Inflammatory macrophage (primary cell): ENCODE measurements around the gene CMYA5.
"Not testable (repeated sequence)": the region's sequence is repeated elsewhere in the genome, so short reads cannot be mapped to it uniquely, and the experiment has no call there.

ENCODE experiments used
- DNase-seq, 2 donors: peaks; one replicate each; pipeline ENCODE4 v3.0.0-alpha.2; 2020 to 2022

Gene CMYA5

GRCh38 chr5:79703381-79703645, 13.7 kb downstream of the CMYA5 start:
- DNase-seq, result no peak

- DNase-seq, result no peak
Measured at GRCh38 chr5:79704553-79704952, 14.9 kb downstream of the CMYA5 start.

DNA sequence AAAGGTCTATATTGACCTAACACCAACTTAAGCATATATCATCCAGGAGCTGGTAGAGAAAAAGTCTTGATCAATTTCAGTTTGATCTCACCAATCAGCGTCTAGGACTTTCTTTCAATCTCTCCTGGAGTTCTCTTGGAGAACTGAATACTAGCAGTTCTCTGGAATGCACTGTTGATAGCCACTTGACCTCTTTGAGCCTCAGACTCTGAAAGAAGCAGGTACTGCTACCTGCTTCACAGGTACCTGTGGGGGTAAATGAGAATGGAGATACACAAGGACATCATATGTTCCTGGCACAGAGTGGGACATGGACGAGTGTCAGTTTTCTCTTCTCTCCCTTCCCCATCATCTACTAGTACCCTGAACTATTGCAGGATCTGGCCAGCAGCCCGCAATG, 16.0 kb downstream of the CMYA5 start:
- no peak for DNase-seq

- DNase-seq, result not testable (repeated sequence)
Measured at GRCh38 chr5:79706317-79706716, 16.7 kb downstream of the CMYA5 start.

DNA sequence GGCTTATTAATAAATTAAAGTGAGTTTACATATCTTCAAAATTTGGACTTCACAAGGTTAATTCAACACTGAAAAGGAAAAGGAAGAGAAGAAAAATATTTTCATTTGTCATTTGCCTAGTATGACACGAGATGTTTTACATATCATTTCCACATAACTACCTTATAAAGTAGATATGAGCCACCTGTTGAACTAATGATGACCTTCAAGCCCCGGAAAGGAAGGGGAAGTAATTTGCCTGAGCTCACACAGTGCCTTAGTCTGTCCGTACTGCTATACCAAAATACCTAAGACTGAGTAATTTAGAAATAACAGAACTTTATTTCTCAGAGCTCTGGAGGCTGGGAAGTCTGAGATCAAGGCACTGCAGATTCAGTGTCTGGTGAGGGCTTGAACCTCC, 17.9 kb downstream of the CMYA5 start:
- DNase-seq, result no peak

DNA sequence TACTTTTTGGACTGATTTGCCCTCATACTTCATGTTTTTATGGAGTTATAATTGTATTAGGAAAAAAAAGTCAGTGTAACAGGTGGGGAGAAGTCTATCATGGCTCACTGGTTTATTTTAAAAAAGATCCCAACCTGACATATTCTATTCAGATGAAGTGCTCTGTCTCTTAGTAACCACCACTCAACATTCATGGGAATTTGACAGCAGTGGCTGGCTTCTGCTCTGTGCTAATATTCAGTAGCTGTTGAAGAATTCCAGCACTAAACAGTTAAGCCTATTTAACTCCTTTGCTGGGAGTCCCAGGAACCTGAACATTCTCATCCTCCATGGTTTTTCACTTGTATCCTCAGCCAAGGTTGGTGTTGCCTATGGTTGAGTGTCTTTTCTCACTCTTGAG, 23.1 kb downstream of the CMYA5 start:
- DNase-seq, result no peak

- DNase-seq, result no peak
Measured at GRCh38 chr5:79713727-79714126, 24.1 kb downstream of the CMYA5 start.

DNA sequence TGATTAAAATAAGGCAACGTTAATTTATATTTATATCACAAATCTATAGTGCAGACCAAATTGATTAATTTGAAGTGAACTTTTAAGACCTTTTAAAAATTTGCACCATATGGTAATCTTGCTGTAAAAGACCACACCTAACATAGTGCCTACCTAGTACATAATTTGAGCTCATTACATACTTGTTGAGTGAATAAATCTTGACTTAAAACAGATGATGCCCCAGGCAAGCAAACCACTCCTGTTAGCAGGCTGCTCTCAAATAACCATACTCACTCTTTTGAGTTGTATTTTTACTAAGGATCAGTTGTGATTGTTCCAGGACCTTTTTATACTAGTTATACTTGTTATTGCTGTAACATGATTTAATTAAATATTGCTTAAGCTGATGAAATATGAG, 27.2 kb downstream of the CMYA5 start:
- DNase-seq, result no peak

DNA sequence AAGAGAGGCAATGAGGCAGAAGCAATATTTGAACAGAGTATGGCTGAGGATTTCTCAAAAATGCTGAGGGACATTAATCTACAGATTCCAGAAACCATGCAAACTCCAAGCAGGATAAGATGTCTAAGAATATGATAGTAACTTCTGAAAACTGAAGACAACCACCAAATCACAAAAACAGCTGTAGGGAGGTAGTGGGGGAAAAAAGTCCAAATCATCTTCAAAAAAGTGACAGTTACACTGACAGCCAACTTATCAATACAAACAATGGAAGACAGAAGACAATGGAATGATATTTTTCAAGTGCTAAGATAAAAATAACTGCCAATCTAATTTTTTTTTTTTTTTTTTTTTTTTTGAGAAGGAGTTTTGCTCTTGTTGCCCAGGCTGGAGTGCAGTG, 30.5 kb downstream of the CMYA5 start:
- DNase-seq, result no peak

DNA sequence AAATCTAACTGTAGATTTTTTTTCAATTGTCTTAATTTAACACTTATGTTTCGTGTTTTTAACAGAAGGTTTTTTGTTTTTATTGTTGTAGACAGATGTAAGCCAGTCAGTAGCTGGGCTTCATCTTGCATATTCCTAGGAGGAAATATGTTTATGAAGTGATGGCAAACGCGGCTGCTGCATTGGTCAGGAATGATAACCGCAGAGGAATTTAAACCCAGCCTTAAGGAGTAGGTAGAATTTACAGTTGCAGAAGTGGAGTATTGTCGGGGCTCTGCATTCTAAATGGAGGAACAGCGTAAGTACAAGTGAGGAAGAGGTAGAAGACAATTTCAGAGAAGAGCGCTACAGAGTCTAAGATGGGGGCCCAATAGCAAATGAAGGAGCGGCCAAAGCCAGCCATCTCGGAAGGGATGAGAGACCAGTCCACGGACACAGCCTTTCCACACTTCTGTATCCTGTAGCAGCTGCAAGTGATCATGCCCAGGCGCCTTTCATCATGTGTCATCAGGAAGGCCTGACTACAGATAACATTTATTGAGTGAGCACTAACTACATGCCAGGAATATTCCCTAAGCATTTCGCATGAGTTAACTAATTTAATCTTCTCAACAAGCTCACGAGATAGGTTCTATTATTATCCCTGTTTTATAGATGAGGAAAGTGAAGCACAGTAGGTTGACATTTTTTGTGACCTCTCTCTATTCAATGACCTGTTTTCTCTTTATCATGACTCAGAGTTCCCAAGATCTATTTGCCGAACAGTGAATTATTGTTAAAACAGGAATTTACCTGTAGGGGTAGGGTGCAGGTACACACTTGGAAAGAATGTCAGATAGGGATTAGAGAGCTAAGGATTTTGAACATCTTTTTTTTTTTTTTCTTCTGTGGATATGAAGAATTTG, 38.1 kb downstream of the CMYA5 start:
- DNase-seq, result no peak

DNA sequence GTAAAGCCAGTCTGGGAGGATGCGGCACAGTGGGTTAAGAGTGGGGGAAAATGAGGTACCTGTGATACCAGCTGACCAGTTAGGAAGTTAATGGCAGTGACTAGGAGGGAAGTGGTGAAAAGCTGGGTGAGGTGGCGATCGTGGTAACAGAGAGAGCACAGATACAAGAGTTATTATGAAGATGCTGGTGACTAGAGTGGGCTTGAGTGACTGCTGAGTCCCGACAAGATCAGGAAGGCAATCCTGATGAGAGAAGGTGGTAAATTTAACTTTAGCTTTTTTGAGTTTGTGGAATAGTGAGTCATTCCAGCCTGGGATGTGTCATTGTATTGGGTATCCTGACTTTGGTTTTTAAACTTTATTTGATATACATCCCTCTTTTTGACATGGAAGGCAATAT, 38.8 kb downstream of the CMYA5 start:
- DNase-seq, result no peak

DNA sequence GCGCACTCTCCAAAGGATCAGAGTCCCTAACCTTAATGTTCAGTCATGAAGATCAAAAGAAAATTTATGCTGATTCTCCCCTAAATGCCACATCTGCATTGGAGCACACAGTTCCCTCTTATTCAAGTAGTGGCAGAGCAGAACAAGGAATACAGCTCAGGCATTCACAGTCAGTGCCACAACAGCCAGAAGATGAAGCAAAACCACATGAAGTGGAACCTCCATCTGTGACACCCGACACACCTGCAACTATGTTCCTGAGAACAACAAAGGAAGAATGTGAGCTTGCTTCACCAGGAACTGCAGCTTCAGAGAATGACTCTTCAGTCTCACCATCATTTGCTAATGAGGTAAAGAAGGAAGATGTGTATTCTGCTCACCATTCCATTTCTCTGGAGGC, 40.0 kb downstream of the CMYA5 start:
- DNase-seq, result no peak

GRCh38 chr5:79730564-79730963, 40.9 kb downstream of the CMYA5 start:
- DNase-seq, result no peak

GRCh38 chr5:79731775-79732174, 42.1 kb downstream of the CMYA5 start:
- DNase-seq, result no peak

DNA sequence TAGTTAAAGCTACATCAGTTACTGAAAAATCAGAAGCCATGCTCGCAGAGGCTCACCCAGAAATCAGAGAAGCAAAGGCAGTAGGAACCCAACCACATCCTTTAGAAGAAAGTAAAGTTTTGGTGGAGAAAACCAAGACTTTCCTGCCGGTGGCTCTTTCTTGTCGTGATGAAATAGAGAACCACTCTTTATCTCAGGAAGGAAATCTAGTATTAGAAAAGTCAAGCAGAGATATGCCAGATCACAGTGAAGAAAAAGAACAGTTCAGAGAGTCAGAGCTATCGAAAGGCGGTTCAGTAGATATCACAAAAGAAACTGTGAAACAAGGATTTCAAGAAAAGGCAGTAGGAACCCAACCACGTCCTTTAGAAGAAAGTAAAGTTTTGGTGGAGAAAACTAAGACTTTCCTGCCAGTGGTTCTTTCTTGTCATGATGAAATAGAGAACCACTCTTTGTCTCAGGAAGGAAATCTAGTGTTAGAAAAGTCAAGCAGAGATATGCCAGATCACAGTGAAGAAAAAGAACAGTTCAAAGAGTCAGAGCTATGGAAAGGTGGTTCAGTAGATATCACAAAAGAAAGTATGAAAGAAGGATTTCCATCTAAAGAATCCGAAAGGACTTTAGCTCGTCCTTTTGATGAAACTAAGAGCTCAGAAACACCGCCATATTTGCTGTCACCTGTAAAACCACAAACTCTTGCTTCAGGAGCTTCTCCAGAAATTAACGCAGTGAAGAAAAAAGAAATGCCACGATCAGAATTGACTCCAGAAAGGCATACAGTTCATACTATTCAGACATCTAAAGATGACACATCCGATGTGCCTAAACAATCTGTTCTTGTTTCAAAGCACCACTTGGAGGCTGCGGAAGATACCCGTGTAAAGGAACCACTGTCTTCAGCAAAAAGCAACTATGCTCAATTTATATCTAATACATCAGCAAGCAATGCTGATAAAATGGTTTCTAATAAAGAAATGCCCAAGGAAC, 47.2 kb downstream of the CMYA5 start:
- no peak for DNase-seq

- no peak for DNase-seq
Measured at GRCh38 chr5:79738349-79738748, 48.7 kb downstream of the CMYA5 start.

DNA sequence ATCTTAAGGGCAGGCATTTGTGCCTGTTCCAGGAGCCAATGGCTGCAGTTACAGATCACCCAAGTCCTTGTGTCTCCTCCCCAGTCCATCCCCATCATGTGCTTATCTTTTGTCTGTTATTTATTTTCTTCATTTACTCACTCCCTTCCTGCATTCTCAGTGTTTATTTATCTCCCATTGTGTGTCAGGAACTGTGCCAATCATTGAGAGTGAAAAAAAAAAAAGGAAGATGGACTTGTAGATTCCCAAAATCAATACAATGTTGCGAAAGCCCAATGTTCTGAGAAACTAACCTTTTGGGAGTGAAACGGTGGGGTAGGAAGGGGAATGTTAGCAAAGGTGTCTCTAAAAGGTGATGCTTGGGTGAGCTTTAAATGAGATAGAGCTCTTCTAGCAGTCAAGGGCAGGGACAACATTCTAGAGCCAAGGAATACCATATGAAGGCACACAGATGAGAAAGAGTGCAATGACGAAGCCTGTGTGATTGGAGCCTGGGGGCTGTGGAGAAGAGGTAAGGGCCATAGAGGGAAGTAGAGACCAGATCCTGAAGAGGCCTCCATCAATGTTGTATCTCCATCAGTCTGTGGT, 53.0 kb downstream of the CMYA5 start:
- no peak for DNase-seq

DNA sequence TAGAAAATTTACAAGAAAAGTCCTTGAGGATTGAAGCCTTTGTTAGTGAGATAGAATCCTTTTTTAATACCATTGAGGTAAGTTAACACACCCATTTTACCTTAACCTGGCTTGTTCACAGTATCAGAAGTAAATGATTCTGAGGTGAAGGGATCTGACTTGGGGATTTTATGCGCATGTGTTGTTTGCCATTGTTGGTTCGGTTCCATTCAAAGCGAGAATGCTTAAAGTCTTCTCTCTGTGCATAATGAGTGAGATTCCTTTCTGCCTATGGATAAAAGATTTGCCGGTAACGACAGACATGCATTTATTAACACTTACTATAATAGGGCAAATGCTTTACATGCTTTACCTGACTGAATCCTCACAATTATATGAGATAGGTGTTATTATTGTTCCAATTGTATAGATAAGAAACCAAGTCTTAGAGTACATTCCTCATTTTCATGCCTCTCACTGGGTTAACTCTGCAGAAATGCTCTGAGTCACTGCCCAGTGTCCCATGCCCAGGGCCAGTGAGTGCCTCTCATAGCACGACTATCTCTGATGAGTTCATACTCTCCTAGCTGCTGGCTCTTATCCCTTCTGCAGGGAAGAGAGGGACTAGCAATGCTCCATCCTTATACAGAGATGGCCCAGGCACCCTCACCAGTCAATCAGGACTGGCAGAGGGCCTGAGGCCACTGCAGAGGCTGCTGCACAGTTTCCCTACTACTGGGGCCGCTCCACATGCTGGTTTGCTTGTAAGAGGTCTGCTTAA, 54.4 kb downstream of the CMYA5 start:
- no peak for DNase-seq

DNA sequence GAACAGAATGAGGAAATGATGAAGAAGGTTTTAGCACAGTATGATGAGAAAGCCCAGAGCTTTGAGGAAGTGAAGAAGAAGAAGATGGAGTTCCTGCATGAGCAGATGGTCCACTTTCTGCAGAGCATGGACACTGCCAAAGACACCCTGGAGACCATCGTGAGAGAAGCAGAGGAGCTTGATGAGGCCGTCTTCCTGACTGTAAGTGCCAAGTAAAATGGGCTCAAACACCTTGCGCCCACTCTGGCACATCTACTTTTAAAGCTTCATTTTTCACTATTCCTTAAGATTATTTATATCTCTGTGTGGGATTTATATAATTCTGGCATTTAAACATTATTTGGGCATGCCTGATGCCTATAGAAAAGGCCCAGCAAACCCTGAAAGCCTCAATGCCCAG, 55.6 kb downstream of the CMYA5 start:
- no peak for DNase-seq

- no peak for DNase-seq
Measured at GRCh38 chr5:79746642-79747569, 57.3 kb downstream of the CMYA5 start.
